HG02981 (cell line): ENCODE measurements around the gene CHST7.

Experiments used
- ATAC-seq: cut with Tn5 transposase; IDR thresholded peaks from one replicate; pipeline ENCODE4 v1.9.1; 2021; ENCODE audit warnings: mild to moderate bottlenecking, moderate library complexity; ENCODE audit not compliant: unreplicated experiment

Gene CHST7

DNA sequence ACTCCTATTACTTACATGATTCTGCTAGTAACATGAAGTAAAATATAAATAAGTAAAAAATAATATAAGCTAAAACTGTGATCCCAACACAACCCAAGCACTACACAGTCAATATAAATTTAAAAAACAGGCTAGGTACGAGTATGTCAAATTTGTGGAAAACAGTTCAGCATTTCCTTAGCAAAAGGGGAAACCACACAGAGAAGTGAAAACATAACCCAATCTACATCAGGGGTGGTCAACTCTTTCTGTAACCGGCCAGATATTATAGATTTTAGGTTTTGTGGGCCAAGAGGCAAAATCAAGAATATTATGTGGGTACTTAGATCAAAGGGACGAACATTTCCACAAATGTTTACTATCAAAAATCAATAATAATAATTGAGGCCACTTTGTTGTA is 70.1 kb downstream of the CHST7 start:
- no peak for ATAC-seq

DNA sequence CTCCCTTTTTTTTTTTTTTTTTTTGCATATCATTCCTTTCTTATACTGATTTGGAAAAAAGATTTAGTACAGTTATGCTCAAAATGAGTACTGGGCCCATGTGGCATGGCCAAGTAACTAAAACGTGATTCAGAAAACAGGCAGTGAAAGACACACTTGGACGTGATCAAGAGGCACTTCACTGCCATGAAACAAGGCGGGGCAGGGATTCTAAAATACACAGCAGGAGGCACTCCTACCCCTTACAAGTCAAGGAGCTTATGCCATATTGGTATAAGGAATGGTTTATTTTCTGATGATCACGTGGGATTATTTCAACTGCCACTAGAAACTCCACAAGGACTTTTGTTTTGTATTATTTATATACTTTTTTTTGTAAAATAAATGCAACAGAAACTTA is 72.0 kb downstream of the CHST7 start:
- no peak for ATAC-seq

DNA sequence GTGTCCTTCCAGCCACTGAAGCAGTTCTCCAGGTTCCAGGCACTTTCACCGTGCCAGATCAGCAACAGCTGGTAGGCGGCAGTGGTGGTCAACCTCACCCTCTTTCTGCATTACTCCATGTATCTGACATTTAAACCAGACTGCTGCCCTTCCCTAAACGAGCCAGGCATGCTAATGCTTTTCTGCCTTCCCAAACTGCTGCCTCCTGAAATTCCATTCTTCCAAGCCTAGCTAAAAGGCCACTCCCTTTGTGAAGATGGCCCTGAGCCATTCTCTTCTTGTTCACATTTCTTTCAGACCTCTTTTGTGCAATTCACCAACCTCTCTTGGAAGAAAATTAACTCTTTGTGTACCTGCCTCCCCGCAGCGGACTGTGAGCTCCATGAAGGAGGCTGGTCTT is 73.7 kb downstream of the CHST7 start:
- ATAC-seq, result no peak
